K562 (cell line): ENCODE data around the gene ZDHHC5. TPM values are rescaled to one million over a fixed set of nuclear protein-coding genes. Genes with fewer than 3 reads are reported as not detected.

Experiments
- CCNT2 ChIP-seq: IDR thresholded peaks from 2 replicates; pipeline ENCODE4 v1.6.1; 2011; ENCODE audit warnings: borderline replicate concordance, low read depth, mild to moderate bottlenecking, moderate library complexity, mixed read lengths, low read length; ENCODE audit not compliant: insufficient read length; ENCODE audit errors: extremely low read depth
- CHD4 ChIP-seq: fragments of 200-600 bp; sonication (generic); IDR thresholded peaks from 3 replicates; pipeline ENCODE4 v1.6.1; 2012; ENCODE audit warnings: low read depth, mild to moderate bottlenecking, mixed read lengths, low read length, inconsistent platforms; ENCODE audit not compliant: insufficient read depth, insufficient replicate concordance, poor library complexity, severe bottlenecking
- EWSR1 ChIP-seq: fragments of 450-650 bp; IDR thresholded peaks from 2 replicates; pipeline ENCODE4 v1.6.1; 2018; ENCODE audit warnings: borderline replicate concordance, mild to moderate bottlenecking, low read depth, moderate library complexity; ENCODE audit not compliant: partially characterized antibody
- FOXK2 ChIP-seq, 2 experiments: fragments of 450-650 bp; IDR thresholded peaks in 1 of 2; conservative IDR thresholded peaks in 1 of 2; 2 replicates each; pipeline ENCODE4 v1.6.1; 2016; ENCODE audit warnings: low read depth in 2 of 2, mild to moderate bottlenecking in 1 of 2
- HNRNPLL ChIP-seq: fragments of 200-400 bp; formaldehyde crosslinking; IDR thresholded peaks from 2 replicates; pipeline ENCODE4 v1.6.1; 2017; ENCODE audit warnings: low read length, low read depth, mild to moderate bottlenecking; ENCODE audit not compliant: poor library complexity, severe bottlenecking
- MAFG ChIP-seq: fragments of 450-650 bp; conservative IDR thresholded peaks from 2 replicates; pipeline ENCODE4 v1.6.1; 2016; ENCODE audit warnings: missing genetic modification characterization, missing compliant biosample characterization
- NCOR1 ChIP-seq: fragments of 450-650 bp; IDR thresholded peaks from 2 replicates; pipeline ENCODE4 v1.6.1; 2016; ENCODE audit warnings: mild to moderate bottlenecking, moderate library complexity
- NR2C2 ChIP-seq, 2 experiments: fragments of 200-800 bp in 1 of 2; sonication (Bioruptor generic) in 1 of 2; sonication (generic) in 1 of 2; formaldehyde crosslinking in 1 of 2; IDR thresholded peaks; 2 replicates each; pipeline versions ENCODE4 v1.6.1 to v1.8.0; 2016 to 2022; ENCODE audit warnings: mild to moderate bottlenecking in 1 of 2, missing compliant biosample characterization in 1 of 2, missing genetic modification characterization in 1 of 2, missing genetic modification reagents in 1 of 2
- ZNF239 ChIP-seq: fragments of 250-450 bp; sonication (Bioruptor Pico); IDR thresholded peaks from 2 replicates; pipeline ENCODE4 v1.4.0; 2020; ENCODE audit warnings: mild to moderate bottlenecking
- polyA plus RNA-seq, 8 experiments: library from polyadenylated mRNA; depleted of rRNA in 4 of 8; stranded (reverse) in 5 of 8; unstranded in 3 of 8; fragments of >200 nt; fragmentation: Nextera tagmentation in 2 of 8; fragmentation: Illumina TruSeq in 1 of 8; extraction: Ambion mirVana in 2 of 8; extraction: Trizol in 1 of 8; gene quantifications; 2 replicates each; pipeline versions ENCODE4 v1.2.1 to v1.2.3, GENCODE V29; 2011 to 2014; ENCODE audit warnings: inconsistent platforms in 1 of 8, missing spikeins in 1 of 8
- total RNA-seq, 7 experiments: library from RNA; depleted of rRNA in 6 of 7; stranded (reverse); fragments of >200 nt in 6 of 7; fragmentation: Illumina TruSeq in 2 of 7; extraction: Trizol in 2 of 7; gene quantifications; 2 replicates each; pipeline versions ENCODE4 v1.2.1 to v1.2.3, GENCODE V29; 2011 to 2021; ENCODE audit warnings: low replicate concordance in 1 of 7
- TF ChIP-seq, protein P1 (sequence below): IDR thresholded peaks from 2 replicates; pipeline ENCODE4 v1.6.1; 2016; ENCODE audit warnings: missing genetic modification characterization, missing compliant biosample characterization
- TF ChIP-seq, protein P2 (sequence below): sonication (generic); formaldehyde crosslinking; IDR thresholded peaks from 2 replicates; pipeline ENCODE4 v1.8.1; 2023; ENCODE audit warnings: mild to moderate bottlenecking, missing genetic modification reagents
- TF ChIP-seq, protein P3 (sequence below): fragments of 450-650 bp; formaldehyde crosslinking; IDR thresholded peaks from 2 replicates; pipeline ENCODE4 v1.4.0; 2020; ENCODE audit warnings: mild to moderate bottlenecking, moderate library complexity
- TF ChIP-seq, protein P4 (sequence below): fragments of 250-450 bp; sonication (Bioruptor Pico); IDR thresholded peaks from 2 replicates; pipeline ENCODE4 v1.4.0; 2020; ENCODE audit warnings: mild to moderate bottlenecking, moderate library complexity
- TF ChIP-seq, protein P5 (sequence below): fragments of 450-650 bp; IDR thresholded peaks from 2 replicates; pipeline ENCODE4 v1.6.1; 2018; ENCODE audit not compliant: partially characterized antibody

The ZDHHC5 gene
- total and polyA plus RNA-seq, 9 of the 15 experiments (the other 6 are each of a cell fraction or from before 2014, with no cell fraction given), result 3.8 to 64.2 (median 35.9) TPM

DNA sequence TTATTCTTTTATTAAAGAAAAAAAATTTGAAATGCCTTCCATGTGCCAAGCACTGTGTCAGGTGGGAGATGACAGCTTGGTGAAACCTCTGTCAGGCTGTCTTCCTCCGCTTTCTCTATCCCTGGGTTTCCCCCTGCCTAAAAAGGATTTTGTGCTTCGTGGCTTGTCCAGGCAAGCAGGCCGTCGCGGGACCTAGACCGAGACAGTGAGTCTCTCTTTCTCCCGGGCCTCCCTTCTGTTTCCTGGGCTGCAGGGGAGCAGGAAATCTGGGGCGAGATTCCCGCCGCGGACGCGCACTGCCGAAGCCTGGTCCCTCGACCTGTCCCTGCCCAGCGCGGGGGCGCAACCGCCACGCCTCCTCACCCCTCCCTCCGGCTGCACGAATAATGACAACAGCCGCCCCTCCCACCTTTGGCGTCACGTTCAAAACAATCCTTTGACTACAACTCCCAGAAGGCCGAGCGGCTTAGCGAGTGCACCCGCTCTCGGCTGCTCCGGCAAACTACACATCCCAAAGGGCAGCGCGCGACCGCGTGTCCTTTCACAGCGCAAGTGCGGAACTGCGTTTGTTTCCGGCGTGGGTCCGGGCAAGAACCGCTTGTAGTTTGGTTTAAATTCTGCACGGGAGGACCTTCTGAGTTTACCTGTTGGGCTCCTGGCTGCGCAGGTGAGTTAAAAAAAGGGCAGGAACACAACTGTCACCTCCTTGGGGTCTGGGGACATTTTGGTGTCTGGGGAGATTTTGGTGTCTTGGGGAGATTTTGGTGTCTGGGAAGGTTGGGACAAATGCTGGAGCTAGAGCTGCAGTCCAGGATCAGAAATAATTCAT, 10.5 kb upstream of the ZDHHC5 start, which contains the start of gene CLP1 (continued):
- TF ChIP-seq, protein P1, sequence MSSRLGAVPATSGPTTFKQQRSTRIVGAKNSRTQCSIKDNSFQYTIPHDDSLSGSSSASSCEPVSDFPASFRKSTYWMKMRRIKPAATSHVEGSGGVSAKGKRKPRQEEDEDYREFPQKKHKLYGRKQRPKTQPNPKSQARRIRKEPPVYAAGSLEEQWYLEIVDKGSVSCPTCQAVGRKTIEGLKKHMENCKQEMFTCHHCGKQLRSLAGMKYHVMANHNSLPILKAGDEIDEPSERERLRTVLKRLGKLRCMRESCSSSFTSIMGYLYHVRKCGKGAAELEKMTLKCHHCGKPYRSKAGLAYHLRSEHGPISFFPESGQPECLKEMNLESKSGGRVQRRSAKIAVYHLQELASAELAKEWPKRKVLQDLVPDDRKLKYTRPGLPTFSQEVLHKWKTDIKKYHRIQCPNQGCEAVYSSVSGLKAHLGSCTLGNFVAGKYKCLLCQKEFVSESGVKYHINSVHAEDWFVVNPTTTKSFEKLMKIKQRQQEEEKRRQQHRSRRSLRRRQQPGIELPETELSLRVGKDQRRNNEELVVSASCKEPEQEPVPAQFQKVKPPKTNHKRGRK (tag), result no peak
- TF ChIP-seq, protein P2, sequence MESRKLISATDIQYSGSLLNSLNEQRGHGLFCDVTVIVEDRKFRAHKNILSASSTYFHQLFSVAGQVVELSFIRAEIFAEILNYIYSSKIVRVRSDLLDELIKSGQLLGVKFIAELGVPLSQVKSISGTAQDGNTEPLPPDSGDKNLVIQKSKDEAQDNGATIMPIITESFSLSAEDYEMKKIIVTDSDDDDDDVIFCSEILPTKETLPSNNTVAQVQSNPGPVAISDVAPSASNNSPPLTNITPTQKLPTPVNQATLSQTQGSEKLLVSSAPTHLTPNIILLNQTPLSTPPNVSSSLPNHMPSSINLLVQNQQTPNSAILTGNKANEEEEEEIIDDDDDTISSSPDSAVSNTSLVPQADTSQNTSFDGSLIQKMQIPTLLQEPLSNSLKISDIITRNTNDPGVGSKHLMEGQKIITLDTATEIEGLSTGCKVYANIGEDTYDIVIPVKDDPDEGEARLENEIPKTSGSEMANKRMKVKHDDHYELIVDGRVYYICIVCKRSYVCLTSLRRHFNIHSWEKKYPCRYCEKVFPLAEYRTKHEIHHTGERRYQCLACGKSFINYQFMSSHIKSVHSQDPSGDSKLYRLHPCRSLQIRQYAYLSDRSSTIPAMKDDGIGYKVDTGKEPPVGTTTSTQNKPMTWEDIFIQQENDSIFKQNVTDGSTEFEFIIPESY (CRISPR knock-in tag), result no peak
- TF ChIP-seq FOXK2 (conservative IDR thresholded peaks at IDR 0.05 in 1 of 2, IDR thresholded peaks at IDR 0.05 in 1 of 2; ENCODE audit: low read depth in 2 of 2) (peak; percentile 99), NR2C2 (CRISPR knock-in tag; IDR thresholded peaks at IDR 0.05) (peak; percentile 69), NR2C2 (tag; IDR thresholded peaks at IDR 0.05) (peak; percentile 90), NCOR1 (no peak; the same call in 1 of the 2 replicates), HNRNPLL (peak; percentile 63), EWSR1 (no peak), MAFG (tag) (no peak), CCNT2 (peak; percentile 83), CHD4 (no peak), ZNF239 (CRISPR knock-in tag) (no peak)
- TF ChIP-seq, protein P3, sequence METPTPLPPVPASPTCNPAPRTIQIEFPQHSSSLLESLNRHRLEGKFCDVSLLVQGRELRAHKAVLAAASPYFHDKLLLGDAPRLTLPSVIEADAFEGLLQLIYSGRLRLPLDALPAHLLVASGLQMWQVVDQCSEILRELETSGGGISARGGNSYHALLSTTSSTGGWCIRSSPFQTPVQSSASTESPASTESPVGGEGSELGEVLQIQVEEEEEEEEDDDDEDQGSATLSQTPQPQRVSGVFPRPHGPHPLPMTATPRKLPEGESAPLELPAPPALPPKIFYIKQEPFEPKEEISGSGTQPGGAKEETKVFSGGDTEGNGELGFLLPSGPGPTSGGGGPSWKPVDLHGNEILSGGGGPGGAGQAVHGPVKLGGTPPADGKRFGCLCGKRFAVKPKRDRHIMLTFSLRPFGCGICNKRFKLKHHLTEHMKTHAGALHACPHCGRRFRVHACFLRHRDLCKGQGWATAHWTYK, result no peak
- TF ChIP-seq, protein P4, sequence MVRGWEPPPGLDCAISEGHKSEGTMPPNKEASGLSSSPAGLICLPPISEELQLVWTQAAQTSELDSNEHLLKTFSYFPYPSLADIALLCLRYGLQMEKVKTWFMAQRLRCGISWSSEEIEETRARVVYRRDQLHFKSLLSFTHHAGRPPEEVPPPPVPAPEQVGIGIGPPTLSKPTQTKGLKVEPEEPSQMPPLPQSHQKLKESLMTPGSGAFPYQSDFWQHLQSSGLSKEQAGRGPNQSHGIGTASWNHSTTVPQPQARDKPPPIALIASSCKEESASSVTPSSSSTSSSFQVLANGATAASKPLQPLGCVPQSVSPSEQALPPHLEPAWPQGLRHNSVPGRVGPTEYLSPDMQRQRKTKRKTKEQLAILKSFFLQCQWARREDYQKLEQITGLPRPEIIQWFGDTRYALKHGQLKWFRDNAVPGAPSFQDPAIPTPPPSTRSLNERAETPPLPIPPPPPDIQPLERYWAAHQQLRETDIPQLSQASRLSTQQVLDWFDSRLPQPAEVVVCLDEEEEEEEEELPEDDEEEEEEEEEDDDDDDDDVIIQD (CRISPR knock-in tag), result no peak
- TF ChIP-seq, protein P5, sequence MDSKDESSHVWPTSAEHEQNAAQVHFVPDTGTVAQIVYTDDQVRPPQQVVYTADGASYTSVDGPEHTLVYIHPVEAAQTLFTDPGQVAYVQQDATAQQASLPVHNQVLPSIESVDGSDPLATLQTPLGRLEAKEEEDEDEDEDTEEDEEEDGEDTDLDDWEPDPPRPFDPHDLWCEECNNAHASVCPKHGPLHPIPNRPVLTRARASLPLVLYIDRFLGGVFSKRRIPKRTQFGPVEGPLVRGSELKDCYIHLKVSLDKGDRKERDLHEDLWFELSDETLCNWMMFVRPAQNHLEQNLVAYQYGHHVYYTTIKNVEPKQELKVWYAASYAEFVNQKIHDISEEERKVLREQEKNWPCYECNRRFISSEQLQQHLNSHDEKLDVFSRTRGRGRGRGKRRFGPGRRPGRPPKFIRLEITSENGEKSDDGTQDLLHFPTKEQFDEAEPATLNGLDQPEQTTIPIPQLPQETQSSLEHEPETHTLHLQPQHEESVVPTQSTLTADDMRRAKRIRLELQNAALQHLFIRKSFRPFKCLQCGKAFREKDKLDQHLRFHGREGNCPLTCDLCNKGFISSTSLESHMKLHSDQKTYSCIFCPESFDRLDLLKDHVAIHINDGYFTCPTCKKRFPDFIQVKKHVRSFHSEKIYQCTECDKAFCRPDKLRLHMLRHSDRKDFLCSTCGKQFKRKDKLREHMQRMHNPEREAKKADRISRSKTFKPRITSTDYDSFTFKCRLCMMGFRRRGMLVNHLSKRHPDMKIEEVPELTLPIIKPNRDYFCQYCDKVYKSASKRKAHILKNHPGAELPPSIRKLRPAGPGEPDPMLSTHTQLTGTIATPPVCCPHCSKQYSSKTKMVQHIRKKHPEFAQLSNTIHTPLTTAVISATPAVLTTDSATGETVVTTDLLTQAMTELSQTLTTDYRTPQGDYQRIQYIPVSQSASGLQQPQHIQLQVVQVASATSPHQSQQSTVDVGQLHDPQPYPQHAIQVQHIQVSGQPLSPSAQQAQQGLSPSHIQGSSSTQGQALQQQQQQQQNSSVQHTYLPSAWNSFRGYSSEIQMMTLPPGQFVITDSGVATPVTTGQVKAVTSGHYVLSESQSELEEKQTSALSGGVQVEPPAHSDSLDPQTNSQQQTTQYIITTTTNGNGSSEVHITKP, result peak; percentile 86
